ENCODE data around the gene SREK1.
"Not testable (repeated sequence)": the region's sequence is repeated elsewhere in the genome, so short reads cannot be mapped to it uniquely, and the experiment has no call there.

SREK1 gene

GRCh38 chr5:66144074-66144833, at the start of gene SREK1:
TSS of gene SREK1 (plus strand) at chr5:66144300. CDS start at chr5:66144377, 77 bp downstream.
- DNase-seq: peak; percentile 86

GRCh38 chr5:66100851-66101250, 43.2 kb upstream of the SREK1 start:
- no peak for DNase-seq

- no peak for DNase-seq
Measured at GRCh38 chr5:66113160-66113559, 30.9 kb upstream of the SREK1 start.

GRCh38 chr5:66118304-66118703, 25.8 kb upstream of the SREK1 start:
- DNase-seq: no peak

GRCh38 chr5:66122379-66123034, 21.6 kb upstream of the SREK1 start:
- no peak for DNase-seq

- no peak for DNase-seq
Measured at GRCh38 chr5:66129144-66129543, 15.0 kb upstream of the SREK1 start.

- DNase-seq: no peak
Measured at GRCh38 chr5:66130493-66130892, 13.6 kb upstream of the SREK1 start.

GRCh38 chr5:66134407-66134861, 9.7 kb upstream of the SREK1 start:
- DNase-seq: no peak

GRCh38 chr5:66136053-66136452, 8.0 kb upstream of the SREK1 start:
- no peak for DNase-seq

- not testable (repeated sequence) for DNase-seq
Measured at GRCh38 chr5:66136944-66137343, 7.2 kb upstream of the SREK1 start.

- no peak for DNase-seq
Measured at GRCh38 chr5:66138637-66139317, 5.3 kb upstream of the SREK1 start.

GRCh38 chr5:66139318-66139712, 4.8 kb upstream of the SREK1 start:
- no peak for DNase-seq

GRCh38 chr5:66142417-66142816, 1.7 kb upstream of the SREK1 start:
- no peak for DNase-seq

- no peak for DNase-seq
Measured at GRCh38 chr5:66143473-66144073, 527 bp upstream of the SREK1 start.

GRCh38 chr5:66144834-66145390, 812 bp downstream of the SREK1 start:
- DNase-seq: peak; percentile 66

- DNase-seq: no peak
Measured at GRCh38 chr5:66145737-66146136, 1.6 kb downstream of the SREK1 start.

GRCh38 chr5:66149950-66150349, 5.8 kb downstream of the SREK1 start:
- no peak for DNase-seq

GRCh38 chr5:66151030-66151429, 6.9 kb downstream of the SREK1 start:
- DNase-seq: no peak

- DNase-seq: no peak
Measured at GRCh38 chr5:66151491-66151890, 7.4 kb downstream of the SREK1 start.

GRCh38 chr5:66157046-66157445, 12.9 kb downstream of the SREK1 start:
- DNase-seq: no peak

GRCh38 chr5:66161356-66161755, 17.3 kb downstream of the SREK1 start:
- DNase-seq: no peak

GRCh38 chr5:66164044-66164790, 20.1 kb downstream of the SREK1 start:
- DNase-seq: no peak
